Mesendoderm (in vitro differentiated cells): Measurements from ENCODE around the gene OCA2.

ENCODE experiments used
- DNase-seq: peaks from one replicate; pipeline ENCODE4 v3.0.0; 2013
- H2AK5ac ChIP-seq: 2 replicates; pipeline ENCODE4 v1.6.1; 2013; ENCODE audit warnings: low read length, inconsistent platforms
- H2BK120ac ChIP-seq: 2 replicates; pipeline ENCODE4 v1.6.1; 2013; ENCODE audit warnings: low read depth, mild to moderate bottlenecking, low read length, moderate library complexity, mixed read lengths
- H2BK15ac ChIP-seq: replicated peaks from 2 replicates; pipeline ENCODE4 v1.6.1; 2013; ENCODE audit warnings: low read depth, mild to moderate bottlenecking, moderate library complexity
- H2BK5ac ChIP-seq: 2 replicates; pipeline ENCODE4 v1.6.1; 2013; ENCODE audit warnings: low read length, inconsistent platforms
- H3K18ac ChIP-seq: 2 replicates; pipeline ENCODE4 v1.6.1; 2013; ENCODE audit warnings: mild to moderate bottlenecking, low read length, mixed read lengths
- H3K23ac ChIP-seq: one replicate; pipeline ENCODE4 v1.6.1; 2013; ENCODE audit warnings: low read length
- H3K27ac ChIP-seq: 2 replicates; pipeline ENCODE4 v1.5.1; 2013; ENCODE audit warnings: low read depth, mild to moderate bottlenecking, inconsistent platforms, low read length, moderate library complexity
- H3K27me3 ChIP-seq: 2 replicates; pipeline ENCODE4 v1.6.1; 2013; ENCODE audit warnings: low read length, control low read depth, mild to moderate bottlenecking, inconsistent platforms; ENCODE audit not compliant: insufficient read depth, poor library complexity
- H3K36me3 ChIP-seq: 2 replicates; pipeline ENCODE4 v1.6.1; 2013; ENCODE audit warnings: low read length, inconsistent platforms; ENCODE audit not compliant: control insufficient read depth, insufficient read depth
- H3K4ac ChIP-seq: one replicate; pipeline ENCODE4 v1.6.1; 2013; ENCODE audit warnings: low read depth, mild to moderate bottlenecking, low read length, moderate library complexity
- H3K4me1 ChIP-seq: 2 replicates; pipeline ENCODE4 v1.6.1; 2013; ENCODE audit warnings: low read depth, low read length, inconsistent platforms; ENCODE audit not compliant: control insufficient read depth
- H3K4me2 ChIP-seq: 2 replicates; pipeline ENCODE4 v1.6.1; 2013; ENCODE audit warnings: low read length
- H3K4me3 ChIP-seq: 2 replicates; pipeline ENCODE4 v1.5.1; 2013; ENCODE audit warnings: mild to moderate bottlenecking, low read length
- H3K56ac ChIP-seq: one replicate; pipeline ENCODE4 v1.6.1; 2013; ENCODE audit warnings: low read length
- H3K79me1 ChIP-seq: 2 replicates; pipeline ENCODE4 v1.6.1; 2013; ENCODE audit warnings: low read length, inconsistent platforms
- H3K79me2 ChIP-seq: 2 replicates; pipeline ENCODE4 v1.6.1; 2013; ENCODE audit warnings: mild to moderate bottlenecking, low read length; ENCODE audit not compliant: control insufficient read depth, insufficient read depth
- H3K9ac ChIP-seq: 2 replicates; pipeline ENCODE4 v1.6.1; 2013; ENCODE audit warnings: low read length, inconsistent platforms
- H4K5ac ChIP-seq: one replicate; pipeline ENCODE4 v1.6.1; 2013; ENCODE audit warnings: low read length
- H4K8ac ChIP-seq: one replicate; pipeline ENCODE4 v1.6.1; 2013; ENCODE audit warnings: low read depth, mild to moderate bottlenecking, control low read depth, low read length, moderate library complexity
- WGBS: extraction: QIAGEN DNeasy Blood & Tissue Kit; methylation state at CpG from one replicate; pipeline ENCODE4 v1.1.7; 2013; ENCODE audit warnings: low lambda C conversion rate, missing lambda C conversion rate; ENCODE audit not compliant: insufficient coverage; ENCODE audit errors: extremely low coverage; 5-methylcytosine and 5-hydroxymethylcytosine counted together

The OCA2 gene

GRCh38 chr15:27855137-27855536 lies 244.0 kb downstream of the OCA2 start:
- DNase-seq, result no peak
- Histone ChIP-seq H4K5ac (no peak overlapping the region), H3K4me1 (no peaks in the 10 kb centered on the region), H3K27ac (no peak overlapping the region), H3K36me3 (no peaks in the 10 kb centered on the region), H3K18ac (no peak overlapping the region), H3K4me2 (no peak overlapping the region), H3K4ac (no peak overlapping the region), H3K23ac (no peak overlapping the region), H2BK5ac (no peak overlapping the region), H3K27me3 (no peaks in the 10 kb centered on the region), H4K8ac (no peak overlapping the region), H2AK5ac (no peak overlapping the region), H3K56ac (no peak overlapping the region), H2BK15ac (no peak overlapping the region), H3K4me3 (no peak overlapping the region), H3K9ac (no peak overlapping the region), H3K79me1 (no peaks in the 10 kb centered on the region), H2BK120ac (no peak overlapping the region), H3K79me2 (no peaks in the 10 kb centered on the region)
- WGBS, result no CpG with 5 or more reads among the region's 4 CpGs

GRCh38 chr15:27854601-27855000 lies 244.5 kb downstream of the OCA2 start:
- H2BK120ac ChIP-seq, result no peak overlapping the region
- no peaks in the 10 kb centered on the region for H3K4me1 ChIP-seq
- no peak overlapping the region for H3K18ac ChIP-seq
- H3K56ac ChIP-seq, result no peak overlapping the region
- no peak overlapping the region for H3K9ac ChIP-seq
- WGBS, result no CpG with 5 or more reads among the region's 10 CpGs
- H3K4me2 ChIP-seq, result no peak overlapping the region
- no peak overlapping the region for H3K23ac ChIP-seq
- H2BK15ac ChIP-seq, result no peak overlapping the region
- no peak overlapping the region for H3K4me3 ChIP-seq
- H3K79me2 ChIP-seq, result no peaks in the 10 kb centered on the region
- no peaks in the 10 kb centered on the region for H3K36me3 ChIP-seq
- no peak for DNase-seq
- H3K27me3 ChIP-seq, result no peaks in the 10 kb centered on the region
- no peak overlapping the region for H3K27ac ChIP-seq
- no peak overlapping the region for H4K5ac ChIP-seq
- no peak overlapping the region for H2AK5ac ChIP-seq
- H2BK5ac ChIP-seq, result no peak overlapping the region
- H3K79me1 ChIP-seq, result no peaks in the 10 kb centered on the region
- no peak overlapping the region for H3K4ac ChIP-seq
- H4K8ac ChIP-seq, result no peak overlapping the region

- Histone ChIP-seq H4K5ac (no peak overlapping the region), H2BK15ac (no peak overlapping the region), H3K4me3 (no peak overlapping the region), H2AK5ac (no peak overlapping the region), H3K56ac (no peak overlapping the region), H3K4ac (no peak overlapping the region), H3K36me3 (no peaks in the 10 kb centered on the region), H2BK5ac (no peak overlapping the region), H3K27me3 (no peaks in the 10 kb centered on the region), H3K4me1 (no peaks in the 10 kb centered on the region), H4K8ac (no peak overlapping the region), H3K79me1 (no peaks in the 10 kb centered on the region), H3K23ac (no peak overlapping the region), H3K18ac (no peak overlapping the region), H2BK120ac (no peak overlapping the region), H3K9ac (no peak overlapping the region), H3K4me2 (no peak overlapping the region), H3K79me2 (no peaks in the 10 kb centered on the region), H3K27ac (no peak overlapping the region)
- no peak for DNase-seq
- WGBS, result no CpG with 5 or more reads among the region's 15 CpGs
Measured at GRCh38 chr15:27853624-27854455, 245.3 kb downstream of the OCA2 start.

GRCh38 chr15:27851858-27852210 lies 247.3 kb downstream of the OCA2 start:
- Histone ChIP-seq H2BK120ac (no peak overlapping the region), H3K18ac (no peak overlapping the region), H3K4me3 (no peak overlapping the region), H3K79me2 (no peaks in the 10 kb centered on the region), H3K36me3 (no peaks in the 10 kb centered on the region), H2AK5ac (no peak overlapping the region), H3K4me2 (no peak overlapping the region), H2BK5ac (no peak overlapping the region), H3K23ac (no peak overlapping the region), H3K79me1 (no peaks in the 10 kb centered on the region), H3K27ac (no peak overlapping the region), H4K8ac (no peak overlapping the region), H3K27me3 (no peaks in the 10 kb centered on the region), H3K9ac (no peak overlapping the region), H3K4ac (no peak overlapping the region), H3K4me1 (no peaks in the 10 kb centered on the region), H3K56ac (no peak overlapping the region), H4K5ac (no peak overlapping the region), H2BK15ac (no peak overlapping the region)
- DNase-seq, result no peak
- WGBS, result no CpG with 5 or more reads among the region's 4 CpGs

GRCh38 chr15:27850981-27851857 lies 247.9 kb downstream of the OCA2 start:
- H2BK15ac ChIP-seq, result no peak overlapping the region
- H2AK5ac ChIP-seq, result no peak overlapping the region
- no peak overlapping the region for H3K4me3 ChIP-seq
- no peak overlapping the region for H3K23ac ChIP-seq
- no peaks in the 10 kb centered on the region for H3K36me3 ChIP-seq
- no peaks in the 10 kb centered on the region for H3K79me1 ChIP-seq
- H3K9ac ChIP-seq, result no peak overlapping the region
- H3K4me1 ChIP-seq, result no peaks in the 10 kb centered on the region
- H3K27ac ChIP-seq, result no peak overlapping the region
- H4K5ac ChIP-seq, result no peak overlapping the region
- no CpG with 5 or more reads among the region's 17 CpGs for WGBS
- no peak overlapping the region for H2BK120ac ChIP-seq
- H3K4ac ChIP-seq, result no peak overlapping the region
- no peak overlapping the region for H3K4me2 ChIP-seq
- H3K18ac ChIP-seq, result no peak overlapping the region
- no peak for DNase-seq
- no peak overlapping the region for H3K56ac ChIP-seq
- H3K79me2 ChIP-seq, result no peaks in the 10 kb centered on the region
- H4K8ac ChIP-seq, result no peak overlapping the region
- no peaks in the 10 kb centered on the region for H3K27me3 ChIP-seq
- no peak overlapping the region for H2BK5ac ChIP-seq
